HEK293 (cell line): ENCODE data around the gene SPNS2.
A peak's percentile ranks its signal among the peaks of the same experiment; 100 is the strongest.

Source experiments
- CTCF ChIA-PET: fragments of 350-600 bp; formaldehyde crosslinking; extraction: SDS; loops from one replicate; lab custom pipeline; 2021; ENCODE audit warnings: antibody characterized with exemption; lab: Yijun Ruan, JAX
- POLR2A ChIA-PET: fragments of 300-600 bp; formaldehyde crosslinking; extraction: SDS; loops from one replicate; lab custom pipeline; 2020; ENCODE audit warnings: antibody characterized with exemption, inconsistent platforms; lab: Yijun Ruan, JAX
- H3K27ac ChIP-seq: fragments of 200-500 bp; sonication (Bioruptor generic); 2 replicates; pipeline ENCODE4 v1.5.1; 2014; ENCODE audit warnings: low read depth, low read length, control low read depth, inconsistent platforms; ENCODE audit errors: extremely low read depth
- H3K36me3 ChIP-seq, 2 experiments: fragments of 200-500 bp in 1 of 2; sonication (Bioruptor generic) in 1 of 2; 1 replicate in 1 of 2; 2 replicates in 1 of 2; pipeline ENCODE4 v1.5.1; 2014 to 2017; ENCODE audit warnings: inconsistent platforms in 2 of 2, low read length in 2 of 2; ENCODE audit not compliant: control insufficient read depth in 2 of 2, insufficient read depth in 1 of 2
- H3K4me1 ChIP-seq: fragments of 200-500 bp; sonication (Bioruptor generic); 2 replicates; pipeline ENCODE4 v1.5.1; 2014; ENCODE audit warnings: mild to moderate bottlenecking, low read length, inconsistent platforms; ENCODE audit not compliant: control insufficient read depth, insufficient read depth
- H3K4me3 ChIP-seq: 2 replicates; pipeline ENCODE4 v1.5.1; 2011; ENCODE audit warnings: low read depth, mild to moderate bottlenecking, control low read depth, low read length, moderate library complexity
- H3K9me3 ChIP-seq: fragments of 200-500 bp; sonication (Bioruptor generic); 2 replicates; pipeline ENCODE4 v1.5.1; 2014; ENCODE audit warnings: low read depth, low read length, inconsistent platforms; ENCODE audit not compliant: control insufficient read depth, insufficient read depth
- IKZF3 ChIP-seq: fragments of 450-650 bp; IDR thresholded peaks from 2 replicates; pipeline ENCODE4 v1.5.0; 2018; ENCODE audit warnings: missing biosample characterization, mild to moderate bottlenecking, missing genetic modification characterization, moderate library complexity
- KLF17 ChIP-seq: fragments of 450-650 bp; formaldehyde crosslinking; IDR thresholded peaks from 2 replicates; pipeline ENCODE4 v1.5.1; 2016; ENCODE audit warnings: missing biosample characterization, missing genetic modification characterization
- KLF8 ChIP-seq: fragments of 450-650 bp; formaldehyde crosslinking; IDR thresholded peaks from 2 replicates; pipeline ENCODE4 v1.5.1; 2016; ENCODE audit warnings: missing biosample characterization, missing genetic modification characterization
- OVOL3 ChIP-seq: fragments of 450-650 bp; formaldehyde crosslinking; IDR thresholded peaks from 2 replicates; pipeline ENCODE4 v1.5.1; 2016; ENCODE audit warnings: missing biosample characterization, missing genetic modification characterization
- REPIN1 ChIP-seq: fragments of 450-650 bp; formaldehyde crosslinking; IDR thresholded peaks from 2 replicates; pipeline ENCODE4 v1.5.1; 2017; ENCODE audit warnings: missing biosample characterization, missing genetic modification characterization, low read depth
- SP3 ChIP-seq: fragments of 450-650 bp; formaldehyde crosslinking; IDR thresholded peaks from 2 replicates; pipeline ENCODE4 v1.5.1; 2016; ENCODE audit warnings: missing biosample characterization, missing genetic modification characterization
- ZIC2 ChIP-seq: fragments of 450-650 bp; formaldehyde crosslinking; IDR thresholded peaks from 2 replicates; pipeline ENCODE4 v1.5.1; 2016; ENCODE audit warnings: missing biosample characterization, missing genetic modification characterization
- ZNF133 ChIP-seq: fragments of 450-650 bp; formaldehyde crosslinking; IDR thresholded peaks from 2 replicates; pipeline ENCODE4 v1.5.1; 2016; ENCODE audit warnings: missing biosample characterization, missing genetic modification characterization
- ZNF148 ChIP-seq: fragments of 450-650 bp; formaldehyde crosslinking; IDR thresholded peaks from 2 replicates; pipeline ENCODE4 v1.5.0; 2017; ENCODE audit warnings: missing biosample characterization, missing genetic modification characterization, borderline replicate concordance
- ZNF518A ChIP-seq: fragments of 450-650 bp; formaldehyde crosslinking; conservative IDR thresholded peaks from 2 replicates; pipeline ENCODE4 v1.5.1; 2016; ENCODE audit warnings: low read depth, missing biosample characterization, missing genetic modification characterization
- ZNF560 ChIP-seq: fragments of 450-650 bp; formaldehyde crosslinking; IDR thresholded peaks from 2 replicates; pipeline ENCODE4 v1.5.1; 2017; ENCODE audit warnings: missing biosample characterization, missing genetic modification characterization, borderline replicate concordance
- ZNF610 ChIP-seq: fragments of 450-650 bp; formaldehyde crosslinking; IDR thresholded peaks from 2 replicates; pipeline ENCODE4 v1.5.1; 2016; ENCODE audit warnings: missing biosample characterization, missing genetic modification characterization, borderline replicate concordance
- ZNF629 ChIP-seq: fragments of 450-650 bp; formaldehyde crosslinking; IDR thresholded peaks from 2 replicates; pipeline ENCODE4 v1.5.1; 2017; ENCODE audit warnings: missing biosample characterization, missing genetic modification characterization
- TF ChIP-seq, protein P1 (sequence below): fragments of 450-650 bp; formaldehyde crosslinking; IDR thresholded peaks from 2 replicates; pipeline ENCODE4 v1.5.1; 2016; ENCODE audit warnings: missing biosample characterization, missing genetic modification characterization
- TF ChIP-seq, protein P2 (sequence below): fragments of 450-650 bp; formaldehyde crosslinking; IDR thresholded peaks from 2 replicates; pipeline ENCODE4 v1.5.1; 2016; ENCODE audit warnings: missing biosample characterization, missing genetic modification characterization
- TF ChIP-seq, protein P3 (sequence below): fragments of 450-650 bp; formaldehyde crosslinking; IDR thresholded peaks from 2 replicates; pipeline ENCODE4 v1.5.1; 2016; ENCODE audit warnings: missing biosample characterization, missing genetic modification characterization

SPNS2 gene

DNA sequence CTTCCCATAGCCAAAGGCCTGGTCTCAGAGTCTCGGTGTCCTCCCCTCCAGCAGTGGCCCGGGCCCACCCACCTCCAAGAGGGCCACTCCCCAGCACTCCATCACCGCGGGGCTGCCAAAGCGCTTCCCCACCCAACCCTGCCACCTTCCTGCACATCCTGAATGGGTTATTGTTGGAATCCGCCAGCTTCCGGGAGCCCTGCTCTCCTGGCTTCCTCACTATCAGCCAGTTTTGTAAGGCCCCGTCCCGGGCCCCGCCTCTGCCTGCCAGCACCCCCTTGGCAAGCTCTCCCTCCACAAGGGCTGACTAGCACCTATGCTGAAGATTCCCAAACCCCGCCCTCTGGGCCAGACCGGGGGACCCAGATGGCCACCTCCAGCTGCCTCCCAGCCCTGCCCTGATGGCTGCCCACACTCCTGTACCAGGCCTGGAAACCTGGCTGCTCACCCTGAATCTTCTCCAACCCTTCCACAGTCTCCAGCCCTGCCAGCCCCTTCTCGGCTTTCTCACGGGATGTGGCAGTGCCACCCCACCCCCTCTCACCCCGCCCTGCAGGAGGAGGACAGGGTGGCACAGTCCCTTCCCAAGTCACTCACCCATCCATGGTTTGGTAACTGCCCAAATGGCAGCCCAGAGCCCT is 42.1 kb downstream of the SPNS2 start (continued):
- no peak for TF ChIP-seq ZNF518A (tag by site-specific recombination)

DNA sequence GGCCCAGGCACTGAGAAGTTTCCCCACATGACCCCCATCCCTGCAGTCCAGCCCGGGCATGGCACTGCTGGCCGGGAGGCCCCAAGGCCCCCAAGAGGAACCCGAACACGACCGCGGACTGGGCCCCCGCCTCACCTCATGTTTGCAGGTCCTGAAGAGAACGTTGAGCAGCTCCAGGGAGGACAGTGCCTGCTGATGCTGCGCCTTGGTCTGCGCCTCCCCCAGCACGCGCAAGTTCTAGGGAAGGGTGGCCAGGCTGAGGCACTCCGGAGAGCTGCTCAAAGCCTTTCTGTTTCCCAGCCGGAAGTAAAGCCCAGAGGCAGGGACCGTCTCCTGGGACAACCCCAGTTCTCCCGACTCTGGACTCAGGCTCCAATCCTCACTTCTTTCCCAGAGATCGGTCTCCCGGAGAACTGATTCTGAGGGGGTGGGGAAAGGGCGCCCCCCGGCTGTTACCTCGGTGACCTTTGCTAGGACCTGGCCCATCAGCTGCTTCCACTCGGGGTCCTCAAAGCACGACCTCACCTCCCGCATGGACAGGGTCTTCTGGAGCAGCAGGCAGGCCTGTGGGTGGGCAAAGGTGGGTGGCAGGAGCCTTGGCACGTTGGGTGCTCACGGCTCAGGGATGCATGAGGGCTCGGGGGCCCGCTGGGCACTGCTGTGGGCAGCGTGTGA is 42.8 kb downstream of the SPNS2 start:
- ChIA-PET POLR2A (no interaction called here), CTCF (interaction anchor here (0.6 to 1.4 kb wide), 5 partner anchors 14 to 521 kb away, joined by 3 to 4 read pairs (median 4); no protein-coding TSS in a partner anchor)
- H3K4me1 ChIP-seq, result no peaks in the 10 kb centered on the region
- no peak overlapping the region for H3K4me3 ChIP-seq
- H3K36me3 ChIP-seq, result peaks cover 0 to 91% of the 10 kb centered on the region in 2 experiments; a peak in 2 of 3 replicates
- no peaks in the 10 kb centered on the region for H3K9me3 ChIP-seq
- no peak overlapping the region for H3K27ac ChIP-seq
- TF ChIP-seq ZNF610 (tag by site-specific recombination), result no peak
- TF ChIP-seq, protein P1, sequence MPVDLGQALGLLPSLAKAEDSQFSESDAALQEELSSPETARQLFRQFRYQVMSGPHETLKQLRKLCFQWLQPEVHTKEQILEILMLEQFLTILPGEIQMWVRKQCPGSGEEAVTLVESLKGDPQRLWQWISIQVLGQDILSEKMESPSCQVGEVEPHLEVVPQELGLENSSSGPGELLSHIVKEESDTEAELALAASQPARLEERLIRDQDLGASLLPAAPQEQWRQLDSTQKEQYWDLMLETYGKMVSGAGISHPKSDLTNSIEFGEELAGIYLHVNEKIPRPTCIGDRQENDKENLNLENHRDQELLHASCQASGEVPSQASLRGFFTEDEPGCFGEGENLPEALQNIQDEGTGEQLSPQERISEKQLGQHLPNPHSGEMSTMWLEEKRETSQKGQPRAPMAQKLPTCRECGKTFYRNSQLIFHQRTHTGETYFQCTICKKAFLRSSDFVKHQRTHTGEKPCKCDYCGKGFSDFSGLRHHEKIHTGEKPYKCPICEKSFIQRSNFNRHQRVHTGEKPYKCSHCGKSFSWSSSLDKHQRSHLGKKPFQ (tag by site-specific recombination), result no peak
- TF ChIP-seq IKZF3 (tag by site-specific recombination), result no peak
- no peak for TF ChIP-seq REPIN1 (tag by site-specific recombination)
- no peak for TF ChIP-seq KLF17
- no peak for TF ChIP-seq ZIC2 (tag by site-specific recombination)
- no peak for TF ChIP-seq SP3 (tag by site-specific recombination)
- TF ChIP-seq ZNF629 (tag by site-specific recombination), result no peak
- TF ChIP-seq ZNF133 (tag by site-specific recombination), result no peak
- no peak for TF ChIP-seq ZNF560 (tag by site-specific recombination)
- TF ChIP-seq OVOL3 (tag by site-specific recombination), result no peak
- no peak for TF ChIP-seq ZNF148 (tag by site-specific recombination)
- TF ChIP-seq, protein P2, sequence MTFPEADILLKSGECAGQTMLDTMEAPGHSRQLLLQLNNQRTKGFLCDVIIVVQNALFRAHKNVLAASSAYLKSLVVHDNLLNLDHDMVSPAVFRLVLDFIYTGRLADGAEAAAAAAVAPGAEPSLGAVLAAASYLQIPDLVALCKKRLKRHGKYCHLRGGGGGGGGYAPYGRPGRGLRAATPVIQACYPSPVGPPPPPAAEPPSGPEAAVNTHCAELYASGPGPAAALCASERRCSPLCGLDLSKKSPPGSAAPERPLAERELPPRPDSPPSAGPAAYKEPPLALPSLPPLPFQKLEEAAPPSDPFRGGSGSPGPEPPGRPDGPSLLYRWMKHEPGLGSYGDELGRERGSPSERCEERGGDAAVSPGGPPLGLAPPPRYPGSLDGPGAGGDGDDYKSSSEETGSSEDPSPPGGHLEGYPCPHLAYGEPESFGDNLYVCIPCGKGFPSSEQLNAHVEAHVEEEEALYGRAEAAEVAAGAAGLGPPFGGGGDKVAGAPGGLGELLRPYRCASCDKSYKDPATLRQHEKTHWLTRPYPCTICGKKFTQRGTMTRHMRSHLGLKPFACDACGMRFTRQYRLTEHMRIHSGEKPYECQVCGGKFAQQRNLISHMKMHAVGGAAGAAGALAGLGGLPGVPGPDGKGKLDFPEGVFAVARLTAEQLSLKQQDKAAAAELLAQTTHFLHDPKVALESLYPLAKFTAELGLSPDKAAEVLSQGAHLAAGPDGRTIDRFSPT (tag by site-specific recombination), result 0 out of 2 replicates have a peak, but pooled peaks have one; percentile 73
- TF ChIP-seq, protein P3, sequence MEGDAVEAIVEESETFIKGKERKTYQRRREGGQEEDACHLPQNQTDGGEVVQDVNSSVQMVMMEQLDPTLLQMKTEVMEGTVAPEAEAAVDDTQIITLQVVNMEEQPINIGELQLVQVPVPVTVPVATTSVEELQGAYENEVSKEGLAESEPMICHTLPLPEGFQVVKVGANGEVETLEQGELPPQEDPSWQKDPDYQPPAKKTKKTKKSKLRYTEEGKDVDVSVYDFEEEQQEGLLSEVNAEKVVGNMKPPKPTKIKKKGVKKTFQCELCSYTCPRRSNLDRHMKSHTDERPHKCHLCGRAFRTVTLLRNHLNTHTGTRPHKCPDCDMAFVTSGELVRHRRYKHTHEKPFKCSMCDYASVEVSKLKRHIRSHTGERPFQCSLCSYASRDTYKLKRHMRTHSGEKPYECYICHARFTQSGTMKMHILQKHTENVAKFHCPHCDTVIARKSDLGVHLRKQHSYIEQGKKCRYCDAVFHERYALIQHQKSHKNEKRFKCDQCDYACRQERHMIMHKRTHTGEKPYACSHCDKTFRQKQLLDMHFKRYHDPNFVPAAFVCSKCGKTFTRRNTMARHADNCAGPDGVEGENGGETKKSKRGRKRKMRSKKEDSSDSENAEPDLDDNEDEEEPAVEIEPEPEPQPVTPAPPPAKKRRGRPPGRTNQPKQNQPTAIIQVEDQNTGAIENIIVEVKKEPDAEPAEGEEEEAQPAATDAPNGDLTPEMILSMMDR (tag by site-specific recombination), result peak; percentile 9; the same call in 1 of the 2 replicates
- no peak for TF ChIP-seq KLF8 (tag by site-specific recombination)
